Vagina (tissue), 2 donors: ENCODE measurements around the gene MEGF6. TPM values are rescaled to one million over a fixed set of nuclear protein-coding genes. Genes with fewer than 3 reads are reported as not detected.
A peak's percentile ranks its signal among the peaks of the same experiment; 100 is the strongest.

Source experiments
- DNase-seq, 2 donors: peaks; one replicate each; pipeline ENCODE4 v3.0.0-alpha.2; 2017; ENCODE audit errors: extremely low spot score in 2 of 2
- H3K27ac ChIP-seq: fragments of 200-600 bp; sonication (generic); one replicate; pipeline ENCODE4 v1.5.1; 2019
- H3K27me3 ChIP-seq: fragments of 200-600 bp; sonication (generic); one replicate; pipeline ENCODE4 v1.5.1; 2019
- H3K36me3 ChIP-seq, 2 donors: fragments of 200-600 bp; sonication (generic); one replicate each; pipeline ENCODE4 v1.5.1; 2017 to 2019
- H3K4me1 ChIP-seq: fragments of 200-600 bp; sonication (generic); one replicate; pipeline ENCODE4 v1.5.1; 2019
- H3K4me3 ChIP-seq, 2 donors: fragments of 200-600 bp; sonication (generic); 1 replicate in 1 of 2; 2 replicates in 1 of 2; pipeline ENCODE4 v1.5.1; 2016 to 2019
- H3K9me3 ChIP-seq: fragments of 200-600 bp; sonication (generic); one replicate; pipeline ENCODE4 v1.5.1; 2019
- CTCF ChIP-seq, 3 experiments: fragments of 450-650 bp in 2 of 3; fragments of 200-600 bp in 1 of 3; sonication (generic) in 1 of 3; IDR thresholded peaks; one replicate each; pipeline ENCODE4 v1.5.1; 2017 to 2019; ENCODE audit warnings: antibody characterized with exemption in 3 of 3, mild to moderate bottlenecking in 2 of 3, moderate library complexity in 2 of 3
- POLR2A ChIP-seq, 2 donors: fragments of 450-650 bp; IDR thresholded peaks; one replicate each; pipeline ENCODE4 v1.6.1; 2017; ENCODE audit warnings: antibody characterized with exemption in 2 of 2, mild to moderate bottlenecking in 2 of 2, moderate library complexity in 2 of 2
- POLR2AphosphoS5 ChIP-seq, 2 donors: sonication (generic); formaldehyde crosslinking; IDR thresholded peaks; one replicate each; pipeline ENCODE4 v1.9.0; 2017; ENCODE audit warnings: antibody characterized with exemption in 2 of 2, mild to moderate bottlenecking in 2 of 2, low read depth in 1 of 2; ENCODE audit not compliant: insufficient read depth in 1 of 2
- intact Hi-C: fragments of 100-400 bp; cut with DNase I; formaldehyde crosslinking; loops from one replicate; pipeline ENCODE4 v1.15.1; 2023
- total RNA-seq: library from RNA; depleted of rRNA; stranded (reverse); fragments of >200 nt; gene quantifications from one replicate; pipeline ENCODE4 v1.2.3, GENCODE V29; 2016

MEGF6 gene
- total RNA-seq, 1 donor from 2014 or later = 37.6 TPM

- Histone ChIP-seq H3K27ac (no peak overlapping the region), H3K27me3 (no peaks in the 10 kb centered on the region), H3K9me3 (no peaks in the 10 kb centered on the region), H3K4me3 (no peak overlapping the region), H3K4me1 (peaks cover 83% of the 10 kb centered on the region), H3K36me3 (no peaks in the 10 kb centered on the region)
- intact Hi-C loops = no loop called here
- no peak for DNase-seq
- no peak for TF ChIP-seq CTCF (IDR thresholded peaks at IDR 0.05)
These were observed 141.3 kb downstream of the MEGF6 start for GRCh38 chr1:3469849-3470649.

GRCh38 chr1:3469104-3469848 lies 142.0 kb downstream of the MEGF6 start:
- intact Hi-C loops = no loop called here
- DNase-seq = no peak
- H3K27ac ChIP-seq = no peak overlapping the region
- no peak overlapping the region for H3K4me3 ChIP-seq
- peaks cover 81% of the 10 kb centered on the region for H3K4me1 ChIP-seq
- no peaks in the 10 kb centered on the region for H3K36me3 ChIP-seq
- no peaks in the 10 kb centered on the region for H3K27me3 ChIP-seq
- TF ChIP-seq CTCF (IDR thresholded peaks at IDR 0.05) (no peak), POLR2AphosphoS5 (IDR thresholded peaks at IDR 0.05; ENCODE audit: insufficient read depth in 1 of 2, low read depth in 1 of 2) (no peak), POLR2A (IDR thresholded peaks at IDR 0.05) (no peak)
- no peaks in the 10 kb centered on the region for H3K9me3 ChIP-seq

- intact Hi-C loops = no loop called here
- H3K4me3 ChIP-seq = no peak overlapping the region
- H3K4me1 ChIP-seq = peaks cover 73% of the 10 kb centered on the region
- no peak for TF ChIP-seq POLR2A (IDR thresholded peaks at IDR 0.05)
- TF ChIP-seq POLR2AphosphoS5 (IDR thresholded peaks at IDR 0.05; ENCODE audit: insufficient read depth in 1 of 2, low read depth in 1 of 2) = no peak
- TF ChIP-seq CTCF (IDR thresholded peaks at IDR 0.05) = no peak
- H3K27me3 ChIP-seq = no peaks in the 10 kb centered on the region
- no peak for DNase-seq
- H3K27ac ChIP-seq = no peak overlapping the region
- no peaks in the 10 kb centered on the region for H3K9me3 ChIP-seq
- H3K36me3 ChIP-seq = no peaks in the 10 kb centered on the region
These were observed 142.8 kb downstream of the MEGF6 start for GRCh38 chr1:3468236-3469103.

- no peaks in the 10 kb centered on the region for H3K27me3 ChIP-seq
- intact Hi-C loops = no loop called here
- H3K36me3 ChIP-seq = no peaks in the 10 kb centered on the region
- no peak overlapping the region for H3K4me3 ChIP-seq
- TF ChIP-seq POLR2A (IDR thresholded peaks at IDR 0.05) (no peak), CTCF (IDR thresholded peaks at IDR 0.05) (no peak), POLR2AphosphoS5 (IDR thresholded peaks at IDR 0.05; ENCODE audit: insufficient read depth in 1 of 2, low read depth in 1 of 2) (no peak)
- no peak for DNase-seq
- no peaks in the 10 kb centered on the region for H3K9me3 ChIP-seq
- peaks cover 63% of the 10 kb centered on the region for H3K4me1 ChIP-seq
- peak overlapping the region; percentile 29 for H3K27ac ChIP-seq
These were observed 143.9 kb downstream of the MEGF6 start for GRCh38 chr1:3467096-3468036.
